Measurements from ENCODE around the gene CFAP119. TPM values are rescaled to one million over a fixed set of nuclear protein-coding genes. Genes with fewer than 3 reads are reported as not detected.
A peak's percentile ranks its signal among the peaks of the same experiment; 100 is the strongest.

The CFAP119 gene
- total RNA-seq, 3 donors from 2014 or later (not counting 1 experiment from before 2014, with no cell fraction given): 3.4 to 5.1 (median 4.9) TPM

- TF ChIP-seq CTCF (IDR thresholded peaks at IDR 0.05): no peak
- Mint-ChIP-seq H3K27ac (no peak overlapping the region), H3K27me3 (ENCODE audit: low read depth in 2 of 2) (no peaks in the 10 kb centered on the region), H3K36me3 (no peaks in the 10 kb centered on the region), H3K9me3 (no peaks in the 10 kb centered on the region), H3K4me3 (no peak overlapping the region), H3K4me1 (peaks cover 6 to 22% of the 10 kb centered on the region in 2 donors)
- H3K4me1 ChIP-seq (ENCODE audit: control insufficient read depth, insufficient read depth, low read length): peaks cover 23% of the 10 kb centered on the region
- H3K27me3 ChIP-seq (ENCODE audit: control insufficient read depth, insufficient read depth, low read length): no peaks in the 10 kb centered on the region
- no peak for DNase-seq
- WGBS (ENCODE audit: insufficient coverage): 97% methylated on average over 20 of the region's 20 CpGs
- H3K36me3 ChIP-seq (ENCODE audit: control insufficient read depth, insufficient read depth, low read length): peaks cover 43% of the 10 kb centered on the region
- no peaks in the 10 kb centered on the region for H3K9me3 ChIP-seq (ENCODE audit: control insufficient read depth, insufficient read depth, low read length)
- no peak for ATAC-seq
- no peak overlapping the region for H3K27ac ChIP-seq (ENCODE audit: low read length)
- intact Hi-C loops (cut with micrococcal nuclease): no loop called here
- H3K4me3 ChIP-seq (ENCODE audit: low read length): no peak overlapping the region
Measured at GRCh38 chr16:30755955-30756780, 5.7 kb downstream of the CFAP119 start.

GRCh38 chr16:30753596-30753995 is 8.3 kb downstream of the CFAP119 start:
- H3K4me3 Mint-ChIP-seq: no peak overlapping the region
- DNase-seq (no peak), ATAC-seq (no peak)
- peaks cover 22 to 31% of the 10 kb centered on the region in 2 donors for H3K4me1 Mint-ChIP-seq
- H3K27ac Mint-ChIP-seq: no peak overlapping the region
- no peaks in the 10 kb centered on the region for H3K36me3 Mint-ChIP-seq
- H3K27me3 Mint-ChIP-seq (ENCODE audit: low read depth in 2 of 2): no peaks in the 10 kb centered on the region
- no peak overlapping the region for H3K27ac ChIP-seq (ENCODE audit: low read length)
- intact Hi-C loops (cut with micrococcal nuclease): no loop called here
- H3K9me3 Mint-ChIP-seq: no peaks in the 10 kb centered on the region
- no peak overlapping the region for H3K4me3 ChIP-seq (ENCODE audit: low read length)
- WGBS (ENCODE audit: insufficient coverage): 96% methylated on average over 4 of the region's 4 CpGs
- no peaks in the 10 kb centered on the region for H3K9me3 ChIP-seq (ENCODE audit: control insufficient read depth, insufficient read depth, low read length)
- TF ChIP-seq CTCF (IDR thresholded peaks at IDR 0.05): no peak
- H3K27me3 ChIP-seq (ENCODE audit: control insufficient read depth, insufficient read depth, low read length): no peaks in the 10 kb centered on the region
- peaks cover 14% of the 10 kb centered on the region for H3K4me1 ChIP-seq (ENCODE audit: control insufficient read depth, insufficient read depth, low read length)
- H3K36me3 ChIP-seq (ENCODE audit: control insufficient read depth, insufficient read depth, low read length): peaks cover 52% of the 10 kb centered on the region

GRCh38 chr16:30750876-30751465 is 10.9 kb downstream of the CFAP119 start:
- no peak overlapping the region for H3K4me3 ChIP-seq (ENCODE audit: low read length)
- ATAC-seq (no peak), DNase-seq (no peak)
- Mint-ChIP-seq H3K9me3 (no peaks in the 10 kb centered on the region), H3K27me3 (ENCODE audit: low read depth in 2 of 2) (no peaks in the 10 kb centered on the region), H3K27ac (peak overlapping the region in 1 of 2 donors; percentile 90), H3K4me3 (peak overlapping the region; percentile 3), H3K4me1 (peaks cover 34 to 45% of the 10 kb centered on the region in 2 donors), H3K36me3 (no peaks in the 10 kb centered on the region)
- no peak for TF ChIP-seq CTCF (IDR thresholded peaks at IDR 0.05)
- H3K36me3 ChIP-seq (ENCODE audit: control insufficient read depth, insufficient read depth, low read length): peaks cover 40% of the 10 kb centered on the region
- WGBS (ENCODE audit: insufficient coverage): 96% methylated on average over 20 of the region's 20 CpGs
- H3K27me3 ChIP-seq (ENCODE audit: control insufficient read depth, insufficient read depth, low read length): no peaks in the 10 kb centered on the region
- peaks cover 19% of the 10 kb centered on the region for H3K4me1 ChIP-seq (ENCODE audit: control insufficient read depth, insufficient read depth, low read length)
- intact Hi-C loops (cut with micrococcal nuclease): no loop called here
- no peaks in the 10 kb centered on the region for H3K9me3 ChIP-seq (ENCODE audit: control insufficient read depth, insufficient read depth, low read length)
- H3K27ac ChIP-seq (ENCODE audit: low read length): no peak overlapping the region
